ENCODE measurements around the gene MAML2. TPM values are rescaled to one million over a fixed set of nuclear protein-coding genes. Genes with fewer than 3 reads are reported as not detected.

MAML2 gene
- polyA plus RNA-seq, 3 donors: 0.57 to 7.6 (median 1.2) TPM

GRCh38 chr11:96309016-96309642 lies 33.9 kb downstream of the MAML2 start:
- Mint-ChIP-seq H3K4me1 (peaks cover 39% of the 10 kb centered on the region), H3K27ac (peak overlapping the region in 2 of 7 donors; percentile 45 to 50), H3K4me3 (no peak overlapping the region), H3K27me3 (ENCODE audit: low read depth in 3 of 3) (no peaks in the 10 kb centered on the region), H3K36me3 (peaks cover 5 to 8% of the 10 kb centered on the region in 2 donors), H3K9me3 (no peaks in the 10 kb centered on the region)
- no CpG with 5 or more reads among the region's 2 CpGs for WGBS (ENCODE audit: insufficient coverage)
- Histone ChIP-seq H3K79me2 (ENCODE audit: insufficient read depth, low read length) (no peaks in the 10 kb centered on the region), H3K36me3 (replicated peaks in 1 of 2; ENCODE audit: control insufficient read depth in 1 of 2, insufficient read depth in 2 of 2, low read length in 2 of 2) (no peaks in the 10 kb centered on the region), H3K4me1 (ENCODE audit: control insufficient read depth in 1 of 2, insufficient read depth in 2 of 2, low read length in 2 of 2) (peaks cover 15 to 34% of the 10 kb centered on the region in 2 donors), H3K27ac (ENCODE audit: low read depth in 1 of 2, low read length in 2 of 2) (no peak overlapping the region), H3K4me2 (replicated peaks; ENCODE audit: extremely low read depth, low read length, poor library complexity, severe bottlenecking) (no peak overlapping the region), H3K4me3 (replicated peaks in 1 of 3; ENCODE audit: low read depth in 2 of 3, low read length in 3 of 3) (no peak overlapping the region), H3K9me3 (replicated peaks in 1 of 2; ENCODE audit: control insufficient read depth in 1 of 2, insufficient read depth in 1 of 2, low read length in 2 of 2) (no peaks in the 10 kb centered on the region), H3K27me3 (ENCODE audit: control insufficient read depth in 2 of 2, insufficient read depth in 2 of 2, low read length in 2 of 2) (no peaks in the 10 kb centered on the region), H4K20me1 (ENCODE audit: insufficient read depth, low read length) (peaks cover 13% of the 10 kb centered on the region), H3K9ac (ENCODE audit: insufficient read depth, low read length, poor library complexity, severe bottlenecking) (no peak overlapping the region), H2AFZ (ENCODE audit: insufficient read depth, low read depth, low read length, poor library complexity, severe bottlenecking) (no peak overlapping the region)
- no peak for DNase-seq
- TF ChIP-seq CTCF (IDR thresholded peaks at IDR 0.05): no peak
- intact Hi-C loops (cut with micrococcal nuclease): loop anchor here (5.0 kb wide), 1 partner anchor 33 kb away; the partner anchor contains the start of gene MAML2 (in 2 of the 2)

DNA sequence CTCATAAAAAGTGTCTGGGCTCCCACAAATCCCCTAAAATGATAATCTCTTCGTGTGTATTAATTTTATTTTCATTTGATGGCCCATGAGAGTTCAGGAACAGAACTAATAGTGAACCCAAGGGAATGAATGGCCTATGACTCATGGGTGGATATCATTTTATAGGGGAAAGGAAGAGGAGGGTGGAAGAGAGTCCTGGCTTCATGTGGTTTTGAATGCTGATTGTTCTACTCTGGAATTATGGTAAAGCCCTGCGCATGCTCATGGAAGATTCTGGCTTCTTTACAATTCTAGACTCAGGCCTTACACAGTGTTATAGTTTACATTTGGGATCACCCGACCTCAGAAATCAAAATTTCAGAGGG lies 35.2 kb downstream of the MAML2 start:
- no peaks in the 10 kb centered on the region for H3K79me2 ChIP-seq (ENCODE audit: insufficient read depth, low read length)
- no peaks in the 10 kb centered on the region for H3K27me3 ChIP-seq (ENCODE audit: control insufficient read depth in 2 of 2, insufficient read depth in 2 of 2, low read length in 2 of 2)
- H2AFZ ChIP-seq (ENCODE audit: insufficient read depth, low read depth, low read length, poor library complexity, severe bottlenecking): no peak overlapping the region
- no peak overlapping the region for H3K4me2 ChIP-seq (replicated peaks; ENCODE audit: extremely low read depth, low read length, poor library complexity, severe bottlenecking)
- TF ChIP-seq CTCF (IDR thresholded peaks at IDR 0.05): no peak
- peaks cover 8 to 30% of the 10 kb centered on the region in 2 donors for H3K4me1 ChIP-seq (ENCODE audit: control insufficient read depth in 1 of 2, insufficient read depth in 2 of 2, low read length in 2 of 2)
- H3K4me3 Mint-ChIP-seq: no peak overlapping the region
- no peak overlapping the region for H3K27ac ChIP-seq (ENCODE audit: low read depth in 1 of 2, low read length in 2 of 2)
- peaks cover 39% of the 10 kb centered on the region for H3K4me1 Mint-ChIP-seq
- H3K9me3 Mint-ChIP-seq: no peaks in the 10 kb centered on the region
- DNase-seq: no peak
- H3K36me3 Mint-ChIP-seq: peaks cover 6 to 8% of the 10 kb centered on the region in 2 donors
- H3K36me3 ChIP-seq (replicated peaks in 1 of 2; ENCODE audit: control insufficient read depth in 1 of 2, insufficient read depth in 2 of 2, low read length in 2 of 2): no peaks in the 10 kb centered on the region
- intact Hi-C loops (cut with micrococcal nuclease): loop anchor here (5.0 kb wide), 1 partner anchor 35 kb away; the partner anchor contains the start of gene MAML2 (in 2 of the 2)
- no CpG with 5 or more reads among the region's 3 CpGs for WGBS (ENCODE audit: insufficient coverage)
- peak overlapping the region in 2 of 7 donors; percentile 35 to 47 for H3K27ac Mint-ChIP-seq
- peaks cover 20% of the 10 kb centered on the region for H4K20me1 ChIP-seq (ENCODE audit: insufficient read depth, low read length)
- no peaks in the 10 kb centered on the region for H3K9me3 ChIP-seq (replicated peaks in 1 of 2; ENCODE audit: control insufficient read depth in 1 of 2, insufficient read depth in 1 of 2, low read length in 2 of 2)
- no peak overlapping the region for H3K9ac ChIP-seq (ENCODE audit: insufficient read depth, low read length, poor library complexity, severe bottlenecking)
- no peak overlapping the region for H3K4me3 ChIP-seq (replicated peaks in 1 of 3; ENCODE audit: low read depth in 2 of 3, low read length in 3 of 3)
- no peaks in the 10 kb centered on the region for H3K27me3 Mint-ChIP-seq (ENCODE audit: low read depth in 3 of 3)
